HG02798 (cell line): ENCODE data around the gene PEX11A.

Experiments used
- ATAC-seq: cut with Tn5 transposase; IDR thresholded peaks from one replicate; pipeline ENCODE4 v1.9.1; 2021; ENCODE audit warnings: mild to moderate bottlenecking; ENCODE audit not compliant: unreplicated experiment, poor library complexity

PEX11A gene

DNA sequence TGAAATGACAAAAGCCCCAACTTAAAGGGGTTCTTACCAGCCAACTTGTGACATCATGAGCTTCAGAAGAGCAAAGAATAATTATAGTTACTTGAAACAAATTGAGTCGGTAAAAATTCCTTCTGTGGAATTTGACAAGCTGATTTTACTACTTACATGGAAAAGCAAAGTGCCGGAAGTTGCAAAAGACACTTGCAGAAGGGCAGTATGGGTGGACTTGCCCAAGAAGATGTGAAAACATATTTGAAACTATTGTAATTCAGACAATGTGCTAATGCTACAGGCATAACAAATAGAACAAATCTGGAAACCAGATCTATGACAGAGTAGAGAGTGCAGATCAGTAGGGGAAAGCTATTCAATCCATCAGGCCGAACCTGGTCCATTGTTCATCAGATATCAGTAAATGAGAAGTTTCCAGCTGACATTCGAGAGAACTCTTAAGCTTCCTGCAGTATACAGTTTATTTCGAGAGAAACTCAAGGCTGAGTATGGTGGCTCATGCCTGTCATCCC, 32.8 kb downstream of the PEX11A start:
- ATAC-seq, result no peak

DNA sequence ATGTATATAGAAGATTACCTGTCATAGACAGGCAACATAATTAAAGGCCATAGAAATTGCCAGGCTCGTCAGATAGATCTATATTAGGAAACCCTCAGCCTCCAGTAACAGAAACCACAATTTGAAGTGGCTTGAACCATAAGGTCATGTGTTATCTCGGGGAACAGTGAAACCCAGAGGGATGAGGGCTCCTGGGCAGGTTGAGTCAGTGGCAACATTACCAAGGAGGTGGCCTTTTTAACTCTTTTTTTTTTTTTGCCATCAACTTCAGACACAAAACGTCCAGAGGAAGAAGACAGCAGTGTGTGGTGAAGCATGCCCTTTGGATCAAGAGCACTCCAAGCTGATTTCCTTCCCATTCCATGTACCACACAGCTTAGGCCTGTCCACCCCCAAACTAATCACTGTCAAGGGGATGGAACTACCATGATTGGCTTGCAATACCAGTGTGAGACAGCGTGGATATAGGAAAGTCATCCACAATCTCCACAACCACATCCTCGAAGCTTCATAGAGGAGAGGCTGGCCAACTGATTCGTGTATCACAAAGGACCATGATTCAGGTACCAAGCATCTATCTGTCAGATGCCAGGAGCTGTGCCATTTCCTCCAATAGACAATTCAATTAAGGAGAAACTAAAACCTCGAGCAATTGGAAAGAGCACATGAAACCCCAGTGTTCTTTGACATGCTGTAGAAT, 34.3 kb downstream of the PEX11A start:
- no peak for ATAC-seq

- ATAC-seq, result no peak
Observed at GRCh38 chr15:89654847-89655805, 35.4 kb downstream of the PEX11A start, which contains the start of gene KIF7. Gene KIF7 (minus strand): TSS chr15:89655467. CDS start chr15:89652930, 2,537 bp downstream.

DNA sequence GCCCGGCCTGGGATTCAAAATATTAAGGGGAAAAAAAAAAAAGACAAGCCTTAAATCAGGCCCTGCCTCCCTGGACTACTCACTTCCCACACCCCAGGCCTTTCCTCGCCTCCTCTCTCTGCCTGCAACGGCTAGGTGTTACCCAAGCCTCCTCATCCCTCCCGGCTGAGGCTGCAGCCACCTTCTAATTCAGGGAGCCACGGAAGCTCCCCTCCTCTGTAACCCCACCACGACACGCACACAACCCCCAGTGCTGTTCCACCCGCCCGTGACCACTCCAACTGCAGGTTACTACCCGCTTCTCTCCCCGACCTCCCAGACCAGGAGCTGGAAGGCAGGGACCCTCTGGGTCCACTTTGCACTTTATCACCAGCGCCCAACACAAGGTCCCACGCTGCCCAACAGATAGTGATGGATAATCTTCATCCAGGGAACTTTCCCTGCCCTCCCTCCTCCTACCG, 36.2 kb downstream of the PEX11A start:
- ATAC-seq, result no peak

DNA sequence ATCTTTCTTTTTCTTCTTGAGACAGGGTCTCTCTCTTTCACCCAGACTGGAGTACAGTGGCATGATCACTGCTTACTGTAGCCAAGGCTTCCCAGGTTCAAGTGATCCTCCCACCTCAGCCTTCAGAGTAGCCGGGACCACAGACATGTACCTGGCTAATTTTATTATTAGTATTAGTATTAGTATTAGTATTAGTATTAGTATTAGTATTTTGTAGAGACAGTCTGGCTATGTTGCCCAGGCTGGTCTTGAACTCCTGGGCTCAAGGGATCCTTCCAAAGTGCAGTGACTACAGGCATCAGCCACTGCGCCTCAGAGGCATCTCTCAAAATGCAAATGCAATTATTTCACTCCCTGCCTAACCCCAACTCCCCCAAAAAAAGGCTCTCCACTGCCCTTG, 37.0 kb downstream of the PEX11A start:
- ATAC-seq, result no peak

GRCh38 chr15:89652666-89653065, 37.9 kb downstream of the PEX11A start:
- ATAC-seq, result no peak

DNA sequence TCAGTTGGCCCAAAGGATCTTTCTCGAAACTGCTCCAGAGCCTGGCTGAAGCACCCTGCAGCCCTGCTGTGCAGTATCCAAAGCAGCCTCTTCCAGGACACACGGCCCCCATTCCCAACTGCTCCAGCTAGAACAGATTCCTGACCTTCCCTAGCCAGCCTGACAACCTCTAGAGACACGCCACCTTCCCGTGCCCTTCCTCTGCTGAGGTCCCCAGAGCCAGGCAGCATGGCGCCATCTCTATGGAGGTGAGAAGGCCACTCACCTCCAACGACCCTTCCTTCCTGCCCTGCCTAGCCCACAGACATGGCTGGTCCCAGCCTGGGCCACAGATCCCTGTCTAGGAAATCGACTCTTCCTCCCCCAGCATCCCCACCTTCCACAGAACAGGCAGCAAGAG, 38.4 kb downstream of the PEX11A start:
- ATAC-seq, result no peak

DNA sequence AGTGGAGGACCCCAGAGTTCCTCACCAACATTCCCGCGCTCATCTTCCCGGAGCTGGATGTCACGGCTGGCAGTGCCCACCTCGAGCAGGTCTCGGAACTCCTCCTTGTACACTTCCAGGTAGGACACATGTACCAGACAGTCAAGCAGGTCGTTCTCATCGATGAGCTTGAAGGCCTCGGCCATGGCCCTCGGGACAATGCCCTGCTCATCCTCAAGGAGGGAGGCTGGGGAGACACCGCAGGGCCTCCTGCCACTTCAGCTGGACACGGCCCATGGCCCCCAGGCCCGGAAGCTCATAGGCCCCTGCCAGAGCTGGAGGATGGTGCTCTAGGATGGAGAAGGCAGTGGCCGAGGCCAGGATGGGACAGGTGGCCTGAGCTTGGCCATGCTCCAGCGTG, 40.8 kb downstream of the PEX11A start:
- ATAC-seq, result no peak

GRCh38 chr15:89649013-89649625, 41.4 kb downstream of the PEX11A start:
- no peak for ATAC-seq

GRCh38 chr15:89648106-89649012, 42.2 kb downstream of the PEX11A start:
- no peak for ATAC-seq

DNA sequence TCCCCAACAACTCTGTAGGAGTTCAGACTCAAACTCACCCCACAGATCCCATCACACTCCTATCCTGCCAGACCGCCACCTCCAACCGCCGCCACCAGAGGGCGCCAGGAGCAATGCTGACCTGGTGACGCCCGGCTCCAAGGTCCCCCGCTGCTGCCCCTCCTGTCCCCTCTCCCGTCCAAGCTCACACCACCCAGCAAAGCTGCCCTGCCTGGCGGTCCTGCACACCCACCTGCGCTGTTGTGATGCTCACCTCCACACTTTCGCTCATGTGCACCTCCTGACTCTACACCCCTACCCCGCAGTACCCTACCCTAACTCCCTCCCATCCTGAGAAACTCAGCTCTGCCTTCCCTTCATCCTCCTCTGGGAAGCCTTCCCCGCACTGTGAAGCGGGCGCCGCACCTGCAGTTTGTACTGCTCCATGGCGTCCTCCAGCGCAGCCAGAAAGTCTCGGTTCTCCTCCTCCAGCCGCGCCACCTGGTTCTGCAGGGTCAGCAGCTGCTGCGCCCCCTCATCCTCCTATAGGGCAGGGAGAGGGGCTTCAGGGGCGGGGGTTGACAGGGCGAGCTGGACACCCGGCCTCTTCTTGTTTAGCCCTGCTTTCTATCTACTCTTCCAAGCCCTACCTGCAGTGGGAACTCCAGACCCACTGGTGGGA, 43.2 kb downstream of the PEX11A start:
- no peak for ATAC-seq

DNA sequence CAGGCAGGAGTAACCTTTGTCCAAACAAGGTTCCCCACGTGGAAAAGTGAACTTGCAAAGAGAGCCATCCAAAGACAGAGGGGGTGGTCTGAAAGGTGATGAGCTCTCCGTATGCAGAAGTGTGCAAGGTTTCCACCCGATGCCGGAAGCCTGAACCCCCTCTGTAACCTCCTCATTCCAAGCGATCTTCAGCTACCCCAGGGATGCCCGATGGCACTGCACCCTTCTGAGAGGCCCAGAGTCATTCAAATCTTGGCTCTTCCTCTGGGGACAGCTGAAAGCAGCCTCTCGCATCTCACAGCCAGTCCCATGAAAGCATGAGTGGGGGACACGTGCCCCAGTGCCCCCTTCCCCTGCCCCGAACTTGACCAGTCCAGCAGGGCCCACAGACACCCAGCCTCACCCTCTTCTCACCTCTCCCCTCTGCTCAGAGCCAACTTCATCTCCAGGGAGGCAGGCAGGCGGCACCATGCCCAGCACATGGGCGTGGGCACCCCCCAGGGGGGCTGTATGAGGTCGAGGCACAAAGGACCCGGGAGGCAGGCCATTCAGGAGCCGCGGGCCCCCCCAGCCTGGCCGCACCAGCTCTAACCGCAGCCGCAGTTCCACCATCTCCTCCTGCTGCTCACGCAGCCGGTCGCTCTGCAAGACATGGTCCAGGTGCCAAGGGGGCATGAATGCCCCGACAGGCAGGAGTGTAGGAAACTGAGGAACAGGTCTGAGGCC, 44.0 kb downstream of the PEX11A start:
- ATAC-seq, result no peak

- no peak for ATAC-seq
Observed at GRCh38 chr15:89645680-89646079, 44.9 kb downstream of the PEX11A start.

GRCh38 chr15:89642106-89642505, 48.4 kb downstream of the PEX11A start:
- no peak for ATAC-seq

DNA sequence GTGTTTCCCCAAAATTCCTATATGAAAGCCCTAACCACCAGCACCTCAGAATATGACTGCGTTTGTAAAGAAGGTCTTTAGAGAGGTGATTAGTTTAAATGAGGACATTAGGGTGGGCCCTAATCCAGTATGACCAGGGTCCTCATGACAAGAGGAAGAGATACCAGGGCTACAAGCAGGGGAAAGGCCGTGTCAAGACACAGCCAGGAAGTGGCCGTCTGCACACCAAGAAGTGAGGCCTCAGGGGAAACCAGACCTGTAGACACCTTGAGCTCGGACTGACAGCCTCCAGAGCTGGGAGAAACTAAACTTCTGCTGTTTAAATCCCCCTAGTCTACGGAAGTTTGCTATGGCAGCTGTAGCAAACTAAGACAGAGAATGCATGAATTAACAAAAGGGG, 49.5 kb downstream of the PEX11A start:
- ATAC-seq, result no peak

- no peak for ATAC-seq
Observed at GRCh38 chr15:89640245-89640644, 50.3 kb downstream of the PEX11A start.

- no peak for ATAC-seq
Observed at GRCh38 chr15:89633585-89633984, 57.0 kb downstream of the PEX11A start.

DNA sequence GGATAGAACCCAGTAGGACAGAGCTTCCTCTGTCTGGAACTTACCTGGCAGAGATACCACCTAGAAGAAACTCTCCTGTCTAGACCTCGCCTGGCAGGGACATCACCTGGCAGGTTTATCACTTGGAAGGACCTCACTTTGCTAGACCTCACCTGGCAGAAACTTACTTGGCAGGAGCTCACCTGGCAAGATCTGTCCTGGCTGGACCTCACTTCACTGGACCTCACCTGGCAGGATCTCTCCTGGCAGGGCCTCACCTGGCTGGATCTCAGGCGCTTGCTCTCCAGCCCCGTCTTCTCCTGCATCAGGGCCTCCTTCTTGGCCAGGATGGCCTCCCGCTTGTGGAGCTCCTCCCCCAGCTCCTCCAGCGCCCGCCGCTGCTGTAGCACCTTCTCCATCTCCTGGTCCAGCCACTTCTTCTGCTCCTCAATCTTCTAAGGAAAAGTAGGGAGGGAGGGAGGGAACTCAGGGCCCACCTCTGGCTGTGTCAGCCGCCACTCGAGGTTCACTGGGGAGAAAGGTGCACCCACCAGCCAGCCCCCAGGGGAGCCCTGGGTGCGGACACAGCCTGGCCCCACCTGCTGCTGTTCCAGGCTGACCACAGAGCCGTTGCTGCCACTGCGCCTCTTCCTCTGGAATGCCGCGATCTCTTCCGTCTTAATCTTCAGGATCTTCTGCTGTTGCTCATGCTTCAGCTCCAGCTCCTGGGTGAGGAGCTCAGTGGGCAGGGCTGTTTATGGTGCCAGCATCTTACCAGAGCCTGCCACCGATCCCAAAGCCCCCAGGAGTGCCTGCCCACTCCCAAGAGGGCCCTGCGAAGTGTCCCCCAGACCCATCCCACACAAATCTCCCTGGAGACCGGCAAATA, 57.8 kb downstream of the PEX11A start:
- ATAC-seq, result no peak
